ENCODE measurements around the gene MYO5B.

GRCh38 chr18:49875155-49875554 is 319.8 kb downstream of the MYO5B start:
- TF ChIP-seq CTCF (IDR thresholded peaks at IDR 0.05 in 2 of 3, conservative IDR thresholded peaks at IDR 0.05 in 1 of 3; ENCODE audit: control insufficient read depth in 2 of 3, extremely low read depth in 1 of 3, insufficient read depth in 1 of 3, low read depth in 3 of 3, low read length in 3 of 3) (no peak), RFX5 (IDR thresholded peaks at IDR 0.05; ENCODE audit: low read depth, low read length) (no peak), POLR2AphosphoS5 (IDR thresholded peaks at IDR 0.05; ENCODE audit: low read length) (no peak), EZH2 (IDR thresholded peaks at IDR 0.05; ENCODE audit: borderline replicate concordance, control insufficient read depth, low read depth, low read length) (no peak), POLR2A (IDR thresholded peaks at IDR 0.05; ENCODE audit: low read depth, low read length) (no peak), GATAD2B (conservative IDR thresholded peaks at IDR 0.05; ENCODE audit: low read depth) (no peak), BCL11A (IDR thresholded peaks at IDR 0.05; ENCODE audit: low read depth, low read length) (no peak), KDM1A (IDR thresholded peaks at IDR 0.05; ENCODE audit: borderline replicate concordance) (no peak), SP1 (IDR thresholded peaks at IDR 0.05; ENCODE audit: low read depth, low read length) (no peak), NFXL1 (IDR thresholded peaks at IDR 0.05; ENCODE audit: borderline replicate concordance) (no peak)
